Activated CD4-positive, alpha-beta T cell treated with anti-CD3 and anti-CD28 coated beads, Interleukin-2, amount 10 ng/mL, durations not matched to agents 7 days and 5 days (primary cell): ENCODE results near the gene SSR1. TPM values are rescaled to one million over a fixed set of nuclear protein-coding genes. Genes with fewer than 3 reads are reported as not detected.

Source experiments
- CTCF ChIA-PET: fragments of 350-600 bp; sonication (Branson Sonifier 250); formaldehyde crosslinking; loops from one replicate; lab custom pipeline; 2021; ENCODE audit warnings: antibody characterized with exemption; lab: Charles Lee
- POLR2A ChIA-PET: fragments of 350-600 bp; sonication (Branson Sonifier 250); formaldehyde crosslinking; loops from one replicate; lab custom pipeline; 2021; ENCODE audit warnings: antibody characterized with exemption; lab: Charles Lee
- DNase-seq: peaks from one replicate; pipeline ENCODE4 v3.0.0-alpha.2; 2020
- H3K27ac Mint-ChIP-seq: one replicate; pipeline ENCODE4 v1.8.0; 2021; ENCODE audit warnings: mild to moderate bottlenecking, moderate library complexity, mixed read lengths
- H3K27me3 Mint-ChIP-seq: one replicate; pipeline ENCODE4 v1.8.0; 2021; ENCODE audit warnings: mixed read lengths
- H3K36me3 Mint-ChIP-seq: one replicate; pipeline ENCODE4 v1.8.0; 2021; ENCODE audit warnings: low read depth, mixed read lengths
- H3K4me1 Mint-ChIP-seq: one replicate; pipeline ENCODE4 v1.8.0; 2021; ENCODE audit warnings: mixed read lengths
- H3K4me3 Mint-ChIP-seq: one replicate; pipeline ENCODE4 v1.8.0; 2021; ENCODE audit warnings: mild to moderate bottlenecking, moderate library complexity, mixed read lengths
- H3K9me3 Mint-ChIP-seq: one replicate; pipeline ENCODE4 v1.8.0; 2021; ENCODE audit warnings: mixed read lengths
- total RNA-seq, 2 experiments: library from RNA; stranded (reverse); gene quantifications; one replicate each; pipeline ENCODE4 v1.2.3, GENCODE V29; 2021

The SSR1 gene
- total RNA-seq, 2 experiments from 2014 or later: 141 to 150 TPM

DNA sequence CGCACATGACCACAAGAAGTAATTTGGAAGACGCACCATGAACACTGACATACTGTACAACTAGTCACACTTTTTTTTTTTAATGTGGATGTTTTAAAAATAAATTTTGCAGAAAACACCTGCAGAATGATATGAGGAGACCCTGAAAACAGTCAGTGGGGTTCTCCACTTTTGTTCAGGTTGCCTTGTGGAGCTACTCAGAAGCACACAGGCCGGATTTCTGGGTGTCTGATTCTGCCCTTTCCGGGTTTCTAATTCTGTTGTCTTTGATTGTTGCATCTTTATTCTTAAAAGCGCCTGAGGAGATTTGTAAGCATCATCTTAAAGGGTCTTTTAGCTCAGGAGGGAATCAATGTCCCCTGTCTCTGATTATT, 74.5 kb downstream of the SSR1 start:
- Mint-ChIP-seq H3K27ac (no peak overlapping the region), H3K9me3 (no peaks in the 10 kb centered on the region), H3K4me3 (no peak overlapping the region), H3K36me3 (peaks cover 23% of the 10 kb centered on the region), H3K27me3 (no peaks in the 10 kb centered on the region), H3K4me1 (peaks cover 35% of the 10 kb centered on the region)
- DNase-seq: no peak
- ChIA-PET POLR2A (no interaction called here), CTCF (interaction anchor here (0.9 to 1.3 kb wide), 4 partner anchors 15 to 524 kb away, joined by 3 read pairs; no protein-coding TSS in a partner anchor)

DNA sequence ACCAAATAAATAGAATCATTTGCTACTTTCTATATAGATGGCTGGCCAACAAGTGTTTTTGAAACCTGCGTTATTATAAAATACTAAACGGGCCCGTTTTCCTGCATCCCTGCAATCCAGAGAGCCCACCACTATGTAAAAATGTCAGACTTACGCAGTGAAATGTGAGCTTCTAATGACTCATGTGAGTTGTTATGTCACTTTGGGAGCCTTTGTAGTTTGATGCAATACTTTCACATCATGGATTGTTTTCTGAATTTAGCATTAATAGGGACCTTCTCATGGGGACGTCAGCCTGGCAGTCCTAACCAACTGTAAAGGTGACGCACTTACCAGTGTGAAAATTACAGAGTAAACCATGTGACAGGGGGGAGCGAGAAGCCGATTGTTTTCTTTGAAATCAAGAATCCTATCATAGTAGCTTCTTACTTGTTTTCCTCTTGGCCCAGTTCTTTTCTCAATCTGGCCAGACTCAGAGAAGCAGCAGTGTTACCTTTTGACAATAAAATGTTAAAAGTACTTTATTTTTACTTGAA, 75.3 kb downstream of the SSR1 start:
- H3K4me3 Mint-ChIP-seq: no peak overlapping the region
- H3K27me3 Mint-ChIP-seq: no peaks in the 10 kb centered on the region
- POLR2A ChIA-PET: no interaction called here
- DNase-seq: no peak
- peaks cover 29% of the 10 kb centered on the region for H3K4me1 Mint-ChIP-seq
- CTCF ChIA-PET: interaction anchor here (1.0 to 1.3 kb wide), 2 partner anchors 513 to 524 kb away, joined by 3 read pairs; no protein-coding TSS in a partner anchor
- H3K36me3 Mint-ChIP-seq: peaks cover 24% of the 10 kb centered on the region
- no peak overlapping the region for H3K27ac Mint-ChIP-seq
- H3K9me3 Mint-ChIP-seq: no peaks in the 10 kb centered on the region

DNA sequence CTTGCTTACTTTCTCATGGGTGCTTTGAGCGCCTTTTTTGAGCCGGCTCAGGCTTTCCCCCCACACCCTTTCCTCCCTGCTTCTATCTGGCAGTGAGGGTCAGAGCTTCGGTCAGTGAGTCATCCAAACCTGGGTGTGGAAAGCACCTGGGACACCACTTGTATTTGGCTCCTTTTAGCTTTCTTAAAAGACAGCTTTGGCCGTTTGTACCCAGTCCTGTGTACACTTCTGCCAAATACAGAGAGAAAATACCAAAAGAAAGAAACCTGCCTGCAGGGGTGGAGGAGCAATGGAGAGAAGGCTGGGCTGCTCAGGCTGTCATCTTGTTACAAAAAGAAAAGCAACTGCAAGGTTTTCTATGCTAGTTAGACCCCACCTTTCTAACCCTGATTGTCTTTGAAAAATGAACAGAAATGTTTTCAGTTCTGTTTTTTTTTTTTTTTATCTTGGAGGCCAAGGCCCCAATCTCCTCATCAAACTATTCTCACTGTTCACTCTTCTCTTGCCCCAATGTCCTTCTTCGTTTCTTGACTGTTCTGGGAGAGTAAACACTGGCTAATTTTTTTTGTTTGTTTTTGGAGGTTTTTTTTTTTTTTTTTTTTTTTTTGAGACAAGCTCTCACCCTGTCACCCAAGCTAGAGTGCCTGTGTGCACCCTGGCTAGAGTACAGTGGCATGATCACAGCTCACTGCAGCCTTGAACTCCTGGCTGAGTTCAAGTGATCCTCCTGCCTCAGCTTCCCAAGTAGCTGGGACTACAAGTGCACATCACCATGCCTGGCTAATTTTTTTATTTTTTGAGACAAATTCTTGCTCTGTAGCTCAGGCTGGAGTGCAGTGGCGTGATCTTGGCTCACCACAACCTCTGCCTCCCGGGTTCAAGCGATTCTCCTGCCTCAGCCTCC, 76.4 kb downstream of the SSR1 start:
- no peak overlapping the region for H3K4me3 Mint-ChIP-seq
- ChIA-PET POLR2A (no interaction called here), CTCF (interaction anchor here (0.6 to 0.9 kb wide), 5 partner anchors 10 to 360 kb away, joined by 3 read pairs; no protein-coding TSS in a partner anchor)
- H3K36me3 Mint-ChIP-seq: peaks cover 31% of the 10 kb centered on the region
- peak overlapping the region; percentile 36 for H3K27ac Mint-ChIP-seq
- H3K27me3 Mint-ChIP-seq: no peaks in the 10 kb centered on the region
- no peaks in the 10 kb centered on the region for H3K9me3 Mint-ChIP-seq
- DNase-seq: no peak
- peaks cover 27% of the 10 kb centered on the region for H3K4me1 Mint-ChIP-seq

DNA sequence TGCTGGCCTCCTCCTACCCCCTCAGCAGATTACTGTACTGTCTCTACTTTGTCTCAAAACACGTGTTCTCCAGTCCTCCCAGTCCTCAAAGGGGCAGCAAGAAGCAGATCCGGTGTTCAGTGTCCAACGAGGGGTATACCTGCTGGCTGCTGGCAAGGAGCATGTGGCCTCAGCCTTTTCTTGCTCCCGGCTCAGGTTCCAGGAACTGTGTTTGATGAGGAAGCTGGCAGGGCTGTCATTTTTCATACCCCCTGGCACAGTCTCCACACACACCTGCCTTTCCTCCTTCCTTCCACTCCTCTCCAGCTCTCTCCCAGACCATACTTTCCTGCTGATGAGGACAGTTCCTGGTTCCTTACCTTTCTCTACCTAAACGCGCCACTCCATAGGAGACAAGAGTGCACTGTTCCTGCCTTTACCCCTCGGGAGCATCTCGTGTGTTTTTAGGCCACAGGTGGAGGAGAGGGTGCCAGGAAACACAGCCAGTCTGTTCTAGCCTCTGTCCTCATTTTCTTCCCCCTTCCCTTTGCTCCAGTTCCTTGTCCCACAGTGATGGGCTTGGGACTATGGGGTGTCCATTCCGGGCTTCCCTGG, 77.2 kb downstream of the SSR1 start:
- H3K27me3 Mint-ChIP-seq: no peaks in the 10 kb centered on the region
- H3K9me3 Mint-ChIP-seq: no peaks in the 10 kb centered on the region
- peaks cover 23% of the 10 kb centered on the region for H3K4me1 Mint-ChIP-seq
- DNase-seq: no peak
- ChIA-PET POLR2A (no interaction called here), CTCF (interaction anchor here (0.6 to 1.1 kb wide), 2 partner anchors 8 to 36 kb away, joined by 3 read pairs; no protein-coding TSS in a partner anchor)
- peaks cover 33% of the 10 kb centered on the region for H3K36me3 Mint-ChIP-seq
- H3K27ac Mint-ChIP-seq: peak overlapping the region; percentile 36
- no peak overlapping the region for H3K4me3 Mint-ChIP-seq

DNA sequence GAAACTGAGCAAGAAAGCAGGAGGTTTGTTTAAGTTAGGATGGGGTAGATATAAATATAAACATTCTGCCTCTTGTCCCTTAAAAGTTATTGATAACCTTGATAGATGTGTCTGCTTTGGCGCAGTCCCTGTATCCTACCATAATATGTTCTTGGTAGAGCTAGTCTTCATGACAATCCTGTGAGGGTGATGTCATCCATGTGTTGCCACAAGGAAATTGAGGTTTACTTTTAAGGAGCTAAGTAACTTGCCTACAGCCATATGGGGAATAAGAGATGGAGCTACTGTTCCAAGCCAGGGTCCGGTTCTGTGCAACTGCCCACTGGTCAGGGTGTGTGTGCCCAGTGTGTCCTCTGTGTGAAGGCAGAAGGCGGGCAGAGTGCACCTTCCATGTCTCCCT, 78.5 kb downstream of the SSR1 start:
- Mint-ChIP-seq H3K9me3 (no peaks in the 10 kb centered on the region), H3K27me3 (no peaks in the 10 kb centered on the region), H3K36me3 (peaks cover 36% of the 10 kb centered on the region), H3K4me3 (no peak overlapping the region), H3K27ac (no peak overlapping the region), H3K4me1 (peaks cover 23% of the 10 kb centered on the region)
- no peak for DNase-seq
- ChIA-PET POLR2A (no interaction called here), CTCF (interaction anchor here (0.5 to 1.8 kb wide), 3 partner anchors 9 to 254 kb away, joined by 3 to 5 read pairs (median 4); no protein-coding TSS in a partner anchor)

DNA sequence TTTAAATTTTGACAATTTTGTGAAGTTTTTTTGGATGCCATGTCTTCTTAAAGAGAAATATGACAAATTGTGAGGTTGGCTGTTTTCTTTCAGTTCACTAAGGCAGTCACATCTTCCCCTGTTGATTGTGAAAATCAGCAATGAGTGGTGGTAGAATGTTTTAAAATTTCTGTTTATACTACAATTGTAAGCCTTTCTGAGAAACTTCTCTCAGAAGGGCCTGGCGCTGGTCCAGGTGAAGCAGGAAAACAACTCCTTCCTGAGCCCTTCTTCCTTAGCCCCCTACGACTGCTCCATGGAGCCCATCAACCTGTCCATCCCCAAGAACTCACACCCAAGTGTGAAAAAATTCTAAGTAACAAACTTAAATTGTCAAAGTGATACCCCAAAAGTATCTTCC, 80.6 kb downstream of the SSR1 start:
- H3K27ac Mint-ChIP-seq: no peak overlapping the region
- no peak overlapping the region for H3K4me3 Mint-ChIP-seq
- H3K4me1 Mint-ChIP-seq: peaks cover 20% of the 10 kb centered on the region
- no peaks in the 10 kb centered on the region for H3K27me3 Mint-ChIP-seq
- ChIA-PET POLR2A (no interaction called here), CTCF (interaction anchor here (1.5 kb wide), 1 partner anchor 13 kb away, joined by 5 read pairs; no protein-coding TSS in a partner anchor)
- no peaks in the 10 kb centered on the region for H3K9me3 Mint-ChIP-seq
- DNase-seq: no peak
- H3K36me3 Mint-ChIP-seq: peaks cover 47% of the 10 kb centered on the region

DNA sequence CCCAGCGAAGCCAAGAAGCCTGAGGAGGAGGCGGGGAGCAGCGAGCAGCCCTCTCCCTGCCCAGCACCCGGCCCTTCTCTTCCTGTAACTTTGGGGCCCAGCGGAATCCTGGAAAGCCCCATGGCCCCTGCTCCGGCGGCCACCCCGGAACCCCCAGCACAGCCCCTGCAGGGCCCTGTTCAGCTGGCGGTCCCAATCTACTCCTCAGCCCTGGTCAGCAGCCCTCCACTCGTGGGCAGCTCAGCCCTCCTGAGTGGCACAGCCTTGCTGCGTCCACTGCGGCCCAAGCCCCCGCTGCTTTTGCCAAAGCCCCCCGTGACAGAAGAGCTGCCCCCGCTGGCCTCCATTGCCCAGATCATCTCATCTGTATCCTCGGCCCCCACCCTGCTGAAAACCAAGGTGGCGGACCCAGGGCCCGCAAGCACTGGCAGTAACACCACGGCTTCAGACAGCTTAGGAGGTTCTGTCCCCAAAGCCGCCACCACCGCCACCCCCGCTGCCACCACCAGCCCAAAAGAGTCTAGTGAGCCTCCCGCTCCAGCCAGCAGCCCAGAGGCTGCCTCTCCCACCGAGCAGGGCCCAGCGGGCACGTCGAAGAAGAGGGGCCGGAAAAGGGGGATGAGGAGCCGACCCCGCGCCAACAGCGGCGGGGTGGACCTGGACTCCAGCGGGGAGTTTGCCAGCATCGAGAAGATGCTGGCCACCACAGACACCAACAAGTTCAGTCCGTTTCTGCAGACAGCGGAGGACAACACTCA, 81.9 kb downstream of the SSR1 start:
- CTCF ChIA-PET: interaction anchor here (1.5 kb wide), 1 partner anchor 12 kb away, joined by 5 read pairs; no protein-coding TSS in a partner anchor
- Mint-ChIP-seq H3K27me3 (no peaks in the 10 kb centered on the region), H3K4me1 (peaks cover 16% of the 10 kb centered on the region)

DNA sequence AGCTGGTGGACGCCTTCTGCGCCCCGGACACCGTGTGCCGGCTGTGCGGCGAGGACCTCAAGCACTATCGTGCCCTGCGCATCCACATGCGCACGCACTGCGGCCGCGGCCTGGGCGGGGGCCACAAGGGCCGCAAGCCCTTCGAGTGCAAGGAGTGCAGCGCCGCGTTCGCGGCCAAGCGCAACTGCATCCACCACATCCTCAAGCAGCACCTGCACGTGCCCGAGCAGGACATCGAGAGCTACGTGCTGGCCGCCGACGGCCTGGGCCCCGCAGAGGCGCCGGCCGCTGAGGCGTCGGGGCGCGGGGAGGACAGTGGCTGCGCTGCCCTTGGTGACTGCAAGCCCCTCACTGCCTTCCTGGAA, 82.7 kb downstream of the SSR1 start:
- no peaks in the 10 kb centered on the region for H3K9me3 Mint-ChIP-seq
- no peaks in the 10 kb centered on the region for H3K27me3 Mint-ChIP-seq
- H3K4me1 Mint-ChIP-seq: peaks cover 12% of the 10 kb centered on the region
- no peak overlapping the region for H3K4me3 Mint-ChIP-seq
- H3K27ac Mint-ChIP-seq: no peak overlapping the region
- no peak for DNase-seq
- POLR2A ChIA-PET: no interaction called here
- H3K36me3 Mint-ChIP-seq: peaks cover 49% of the 10 kb centered on the region
- CTCF ChIA-PET: no interaction called here

More for the DNA sequence above, 81.9 kb downstream of the SSR1 start:
- no peaks in the 10 kb centered on the region for H3K9me3 Mint-ChIP-seq
- H3K4me3 Mint-ChIP-seq: no peak overlapping the region
- H3K36me3 Mint-ChIP-seq: peaks cover 51% of the 10 kb centered on the region
- POLR2A ChIA-PET: no interaction called here
- no peak for DNase-seq
- H3K27ac Mint-ChIP-seq: peak overlapping the region; percentile 41

DNA sequence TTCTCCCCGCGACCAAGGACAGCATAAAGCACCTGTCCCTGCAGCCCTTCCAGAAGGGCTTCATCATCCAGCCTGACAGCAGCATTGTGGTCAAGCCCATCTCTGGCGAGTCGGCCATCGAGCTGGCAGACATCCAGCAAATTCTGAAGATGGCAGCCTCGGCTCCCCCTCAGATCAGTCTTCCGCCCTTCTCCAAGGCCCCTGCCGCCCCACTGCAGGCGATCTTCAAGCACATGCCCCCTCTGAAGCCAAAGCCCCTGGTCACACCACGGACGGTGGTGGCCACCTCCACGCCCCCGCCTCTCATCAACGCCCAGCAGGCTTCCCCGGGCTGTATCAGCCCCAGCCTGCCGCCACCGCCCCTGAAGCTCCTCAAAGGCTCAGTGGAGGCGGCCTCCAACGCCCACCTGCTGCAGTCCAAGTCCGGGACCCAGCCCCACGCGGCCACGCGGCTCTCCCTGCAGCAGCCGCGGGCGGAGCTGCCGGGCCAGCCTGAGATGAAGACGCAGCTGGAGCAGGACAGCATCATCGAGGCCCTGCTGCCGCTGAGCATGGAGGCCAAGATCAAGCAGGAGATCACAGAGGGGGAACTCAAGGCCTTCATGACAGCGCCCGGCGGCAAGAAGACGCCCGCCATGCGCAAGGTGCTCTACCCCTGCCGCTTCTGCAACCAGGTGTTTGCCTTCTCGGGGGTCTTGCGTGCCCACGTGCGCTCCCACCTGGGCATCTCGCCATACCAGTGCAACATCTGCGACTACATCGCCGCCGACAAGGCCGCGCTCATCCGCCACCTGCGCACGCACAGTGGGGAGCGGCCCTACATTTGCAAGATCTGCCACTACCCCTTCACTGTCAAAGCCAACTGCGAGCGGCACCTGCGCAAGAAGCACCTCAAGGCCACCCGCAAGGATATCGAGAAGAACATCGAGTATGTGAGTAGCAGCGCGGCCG, 83.3 kb downstream of the SSR1 start:
- POLR2A ChIA-PET: no interaction called here

DNA sequence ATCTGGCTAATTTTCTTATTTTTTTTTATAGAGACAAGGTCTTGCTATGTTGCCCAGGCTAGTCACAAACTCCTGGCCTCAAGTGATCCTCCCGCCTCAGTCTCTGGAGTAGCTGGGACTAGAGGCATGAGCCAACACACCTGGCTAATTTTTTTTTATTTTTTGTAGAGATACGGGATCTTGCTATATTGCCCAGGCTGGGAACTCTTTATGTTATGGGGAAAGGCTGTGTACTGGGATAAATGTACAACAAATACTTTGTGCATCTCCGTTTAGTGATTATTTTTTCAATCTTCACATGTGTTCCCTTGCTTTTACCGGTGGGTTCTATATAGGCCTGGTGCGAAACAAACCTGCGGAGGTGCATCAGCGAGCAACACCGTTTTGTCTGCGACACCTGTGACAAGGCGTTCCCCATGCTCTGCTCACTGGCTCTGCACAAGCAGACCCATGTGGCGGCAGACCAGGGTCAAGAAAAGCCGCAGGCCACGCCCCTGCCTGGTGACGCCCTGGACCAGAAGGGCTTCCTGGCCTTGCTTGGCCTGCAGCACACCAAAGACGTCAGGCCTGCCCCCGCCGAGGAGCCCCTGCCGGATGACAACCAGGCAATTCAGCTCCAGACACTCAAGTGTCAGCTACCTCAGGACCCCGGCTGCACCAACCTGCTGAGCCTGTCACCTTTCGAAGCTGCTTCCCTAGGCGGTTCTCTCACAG, 84.2 kb downstream of the SSR1 start:
- Mint-ChIP-seq H3K36me3 (peaks cover 44% of the 10 kb centered on the region), H3K27ac (no peak overlapping the region), H3K27me3 (no peaks in the 10 kb centered on the region), H3K4me3 (no peak overlapping the region), H3K9me3 (no peaks in the 10 kb centered on the region), H3K4me1 (peaks cover 10% of the 10 kb centered on the region)
- ChIA-PET CTCF (interaction anchor here (0.6 kb wide), 1 partner anchor 114 kb away, joined by 3 read pairs; no protein-coding TSS in a partner anchor), POLR2A (no interaction called here)
- DNase-seq: no peak

More for the DNA sequence above, 83.3 kb downstream of the SSR1 start:
- Mint-ChIP-seq H3K27ac (no peak overlapping the region), H3K9me3 (no peaks in the 10 kb centered on the region), H3K4me3 (no peak overlapping the region), H3K36me3 (peaks cover 48% of the 10 kb centered on the region), H3K4me1 (peaks cover 12% of the 10 kb centered on the region), H3K27me3 (no peaks in the 10 kb centered on the region)
- DNase-seq: no peak
- CTCF ChIA-PET: no interaction called here

DNA sequence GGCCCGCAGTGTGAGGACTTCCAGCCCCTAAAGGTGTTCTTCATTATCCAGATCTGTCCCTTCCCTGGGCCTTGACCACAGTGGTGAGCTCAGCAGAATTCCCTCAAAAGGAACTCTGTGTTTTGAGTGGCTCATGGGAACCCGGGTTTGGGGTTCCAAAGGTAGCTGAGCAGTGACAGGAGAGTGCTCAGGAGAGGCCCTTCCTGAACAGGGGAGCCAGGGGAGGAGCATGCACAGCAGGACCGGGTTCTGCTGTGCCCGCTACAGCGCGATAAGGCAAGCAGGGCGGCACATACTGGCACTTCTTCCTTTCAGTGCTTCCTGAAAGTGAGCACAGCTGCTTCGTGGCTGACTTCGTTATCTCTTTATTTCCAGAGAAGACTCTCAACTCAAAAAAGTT, 88.3 kb downstream of the SSR1 start:
- DNase-seq: no peak
- ChIA-PET CTCF (interaction anchor here (1.0 kb wide), 1 partner anchor 10 kb away, joined by 3 read pairs; no protein-coding TSS in a partner anchor), POLR2A (no interaction called here)
- H3K27ac Mint-ChIP-seq: no peak overlapping the region
- H3K36me3 Mint-ChIP-seq: peaks cover 35% of the 10 kb centered on the region
- no peak overlapping the region for H3K4me3 Mint-ChIP-seq
- H3K9me3 Mint-ChIP-seq: no peaks in the 10 kb centered on the region
- no peaks in the 10 kb centered on the region for H3K4me1 Mint-ChIP-seq
- no peaks in the 10 kb centered on the region for H3K27me3 Mint-ChIP-seq
